ENCODE data around the gene EAF1.
"Not testable (repeated sequence)": the region's sequence is repeated elsewhere in the genome, so short reads cannot be mapped to it uniquely, and the experiment has no call there.

EAF1 gene

DNA sequence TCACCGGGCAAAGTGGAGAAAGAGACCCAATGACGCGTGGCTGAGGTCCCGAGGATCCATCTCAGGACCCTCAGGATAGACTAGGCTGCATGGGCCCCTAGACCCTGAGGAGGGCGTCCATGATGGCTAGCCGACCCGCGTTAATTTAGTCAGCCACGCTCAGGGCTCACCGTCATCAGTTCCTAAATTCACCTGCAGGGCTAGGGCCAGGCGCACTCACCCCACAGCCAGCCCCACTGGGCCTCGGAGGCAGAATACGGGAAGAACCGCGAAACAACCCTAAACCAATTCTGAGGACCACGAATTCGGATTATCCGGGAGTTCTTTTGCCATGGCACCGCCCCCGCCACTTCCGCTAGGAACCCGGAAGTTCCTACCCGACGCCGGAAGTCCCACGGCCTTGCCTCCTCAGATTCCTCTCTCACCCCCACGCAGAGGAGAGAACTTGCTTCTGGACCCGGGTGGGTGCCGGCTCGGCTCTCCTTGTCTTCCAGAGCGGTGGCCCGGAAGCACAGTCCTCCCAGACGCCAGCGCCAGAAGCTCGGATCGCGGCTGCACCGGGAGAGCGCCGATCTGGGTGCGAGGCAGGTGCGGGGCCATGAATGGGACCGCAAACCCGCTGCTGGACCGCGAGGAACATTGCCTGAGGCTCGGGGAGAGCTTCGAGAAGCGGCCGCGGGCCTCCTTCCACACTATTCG is at the start of gene EAF1, which contains the start of gene METTL6:
Gene EAF1, plus strand, starts transcription at position 417 of the 699 bp plus-strand sequence. Its CDS starts 182 bp downstream, at position 599.
Gene METTL6, minus strand, starts transcription at position 363 of the 699 bp plus-strand sequence. CDS start 1,033 bp downstream, outside the sequence.
- Histone ChIP-seq H3K27me3 (ENCODE audit: control insufficient read depth, insufficient read depth, low read length) (no peaks in the 10 kb centered on the region), H3K9ac (ENCODE audit: low read depth, low read length) (peak within 1 kb of the TSS; percentile 98), H3K4me1 (ENCODE audit: control insufficient read depth, insufficient read depth, low read length) (no peaks in the 10 kb centered on the region), H3K36me3 (ENCODE audit: control insufficient read depth, insufficient read depth, low read length) (no peaks in the 10 kb centered on the region), H3K9me3 (ENCODE audit: control insufficient read depth, insufficient read depth, low read length) (no peaks in the 10 kb centered on the region), H3K4me3 (ENCODE audit: low read depth, low read length) (peak within 1 kb of the TSS; percentile 95)

DNA sequence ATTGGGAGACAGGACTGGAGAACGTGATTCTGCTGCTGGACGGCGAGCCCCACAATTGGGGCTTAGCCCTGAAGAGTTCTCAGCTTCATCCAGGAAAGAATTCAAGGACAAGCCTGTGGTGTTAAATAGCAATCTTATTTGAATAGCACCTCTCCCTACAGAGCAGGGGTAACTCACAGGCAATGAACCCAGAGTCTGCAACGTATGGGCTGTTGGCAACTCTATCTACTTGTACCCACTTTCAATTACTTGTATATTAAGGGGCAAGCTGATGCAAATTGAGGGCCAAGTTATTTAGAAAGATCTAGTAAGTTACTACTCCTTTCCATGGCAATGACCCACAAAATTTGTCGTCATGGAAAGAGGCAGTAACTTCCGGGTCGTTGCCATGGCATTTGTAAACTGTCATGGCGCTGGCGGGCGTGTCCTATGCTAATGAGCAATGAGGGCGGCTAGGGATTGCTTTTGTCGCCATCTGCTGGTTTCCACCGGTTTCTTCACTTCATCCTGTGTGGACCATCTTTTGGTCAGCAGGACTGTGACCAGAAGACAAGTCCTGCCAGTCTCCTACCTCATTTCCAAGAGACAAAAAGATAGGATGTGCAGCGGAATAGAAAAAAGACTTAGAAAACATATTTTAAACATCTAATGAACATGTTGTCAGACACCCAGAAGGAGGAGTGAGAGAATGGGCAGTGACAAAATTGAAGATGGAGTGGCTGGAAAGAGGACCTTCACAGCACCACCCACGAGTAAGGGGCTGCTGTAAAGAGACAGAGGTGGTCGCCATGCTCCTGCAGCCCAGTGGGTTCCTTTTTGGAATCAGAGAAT is 49.2 kb upstream of the EAF1 start:
- H3K27me3 ChIP-seq (ENCODE audit: control insufficient read depth, insufficient read depth, low read length) = no peaks in the 10 kb centered on the region
- no peaks in the 10 kb centered on the region for H3K4me1 ChIP-seq (ENCODE audit: control insufficient read depth, insufficient read depth, low read length)
- H3K9me3 ChIP-seq (ENCODE audit: control insufficient read depth, insufficient read depth, low read length) = no peaks in the 10 kb centered on the region
- no peak overlapping the region for H3K9ac ChIP-seq (ENCODE audit: low read depth, low read length)
- peak overlapping the region; percentile 9 for H3K4me3 ChIP-seq (ENCODE audit: low read depth, low read length)
- no peaks in the 10 kb centered on the region for H3K36me3 ChIP-seq (ENCODE audit: control insufficient read depth, insufficient read depth, low read length)

DNA sequence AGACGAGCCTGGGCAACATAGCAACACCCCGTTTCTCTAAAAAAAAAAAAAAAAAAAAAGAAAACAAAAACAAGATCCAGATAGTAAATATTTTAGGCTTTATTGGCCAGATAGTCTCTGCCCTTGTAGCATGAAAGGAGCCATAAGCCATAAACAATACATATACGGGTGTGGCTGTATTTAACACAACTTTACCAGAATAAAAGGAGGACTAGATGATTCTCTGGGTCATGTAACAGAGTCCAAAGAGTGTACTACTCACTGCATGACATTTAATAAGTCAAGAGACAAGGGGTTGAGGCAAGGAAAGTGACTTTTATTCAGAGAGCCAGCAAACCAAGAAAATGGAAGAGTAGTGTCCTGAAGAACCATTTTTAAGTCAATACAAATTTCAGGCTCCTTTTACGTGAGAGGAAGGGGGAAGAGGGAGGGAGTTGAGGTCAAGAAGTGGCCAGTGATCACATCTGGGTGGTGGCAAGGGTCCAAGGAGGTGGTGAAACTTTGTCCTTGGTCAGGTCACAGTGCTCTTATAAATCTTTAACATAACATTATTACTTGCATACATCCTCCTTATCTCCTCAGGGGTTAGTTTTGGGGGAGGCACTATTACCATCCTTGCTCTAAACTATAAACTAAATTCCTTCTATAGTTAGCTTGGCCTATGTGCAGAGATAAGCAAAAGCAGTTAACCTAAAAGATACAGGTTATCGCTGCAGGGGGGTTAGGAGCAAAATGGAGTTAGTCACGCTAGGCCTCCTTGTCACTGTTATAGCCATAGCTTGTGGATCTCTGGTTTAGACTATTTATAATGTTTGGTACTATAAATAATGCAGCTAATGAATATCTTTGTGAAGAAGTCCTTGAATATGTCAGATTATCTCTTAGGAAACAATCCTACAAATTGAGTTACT is 46.2 kb upstream of the EAF1 start:
- Histone ChIP-seq H3K4me1 (ENCODE audit: control insufficient read depth, insufficient read depth, low read length) (no peaks in the 10 kb centered on the region), H3K9me3 (ENCODE audit: control insufficient read depth, insufficient read depth, low read length) (peaks cover 2% of the 10 kb centered on the region), H3K27me3 (ENCODE audit: control insufficient read depth, insufficient read depth, low read length) (no peaks in the 10 kb centered on the region), H3K4me3 (ENCODE audit: low read depth, low read length) (no peak overlapping the region), H3K9ac (ENCODE audit: low read depth, low read length) (no peak overlapping the region), H3K36me3 (ENCODE audit: control insufficient read depth, insufficient read depth, low read length) (no peaks in the 10 kb centered on the region)

GRCh38 chr3:15382405-15382923 is 44.9 kb upstream of the EAF1 start:
- peaks cover 3% of the 10 kb centered on the region for H3K9me3 ChIP-seq (ENCODE audit: control insufficient read depth, insufficient read depth, low read length)
- H3K27me3 ChIP-seq (ENCODE audit: control insufficient read depth, insufficient read depth, low read length) = no peaks in the 10 kb centered on the region
- no peaks in the 10 kb centered on the region for H3K36me3 ChIP-seq (ENCODE audit: control insufficient read depth, insufficient read depth, low read length)
- H3K9ac ChIP-seq (ENCODE audit: low read depth, low read length) = no peak overlapping the region
- H3K4me1 ChIP-seq (ENCODE audit: control insufficient read depth, insufficient read depth, low read length) = no peaks in the 10 kb centered on the region
- H3K4me3 ChIP-seq (ENCODE audit: low read depth, low read length) = no peak overlapping the region

- Histone ChIP-seq H3K9me3 (ENCODE audit: control insufficient read depth, insufficient read depth, low read length) (peaks cover 3% of the 10 kb centered on the region), H3K4me1 (ENCODE audit: control insufficient read depth, insufficient read depth, low read length) (no peaks in the 10 kb centered on the region), H3K27me3 (ENCODE audit: control insufficient read depth, insufficient read depth, low read length) (no peaks in the 10 kb centered on the region), H3K9ac (ENCODE audit: low read depth, low read length) (no peak overlapping the region), H3K36me3 (ENCODE audit: control insufficient read depth, insufficient read depth, low read length) (no peaks in the 10 kb centered on the region), H3K4me3 (ENCODE audit: low read depth, low read length) (no peak overlapping the region)
These were observed 42.7 kb upstream of the EAF1 start for GRCh38 chr3:15384510-15385237.

DNA sequence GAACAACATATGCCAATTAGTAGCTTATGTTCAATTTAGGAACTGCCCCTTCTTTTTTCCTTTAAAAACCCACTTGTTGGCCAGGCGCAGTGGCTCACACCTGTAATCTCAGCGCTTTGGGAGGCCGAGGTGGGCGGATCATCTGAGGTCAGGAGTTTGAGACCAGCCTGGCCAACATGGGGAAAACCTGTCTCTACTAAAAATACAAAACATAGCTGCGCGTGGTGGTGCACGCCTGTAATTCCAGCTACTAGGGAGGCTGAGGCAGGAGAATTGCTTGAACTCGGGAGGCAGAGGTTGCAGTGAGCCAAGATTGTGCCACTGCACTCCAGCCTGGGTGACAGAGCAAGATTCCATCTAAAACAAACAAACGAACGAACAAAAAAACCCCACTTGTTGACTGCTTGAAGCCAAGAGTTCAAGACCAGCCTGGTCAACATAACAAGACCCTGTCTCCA is 42.1 kb upstream of the EAF1 start:
- not testable (repeated sequence) for H3K27me3 ChIP-seq (ENCODE audit: control insufficient read depth, insufficient read depth, low read length); H3K4me1 ChIP-seq (ENCODE audit: control insufficient read depth, insufficient read depth, low read length); H3K4me3 ChIP-seq (ENCODE audit: low read depth, low read length); H3K9me3 ChIP-seq (ENCODE audit: control insufficient read depth, insufficient read depth, low read length); H3K9ac ChIP-seq (ENCODE audit: low read depth, low read length); H3K36me3 ChIP-seq (ENCODE audit: control insufficient read depth, insufficient read depth, low read length)

- Histone ChIP-seq H3K4me3 (ENCODE audit: low read depth, low read length) (no peak overlapping the region), H3K36me3 (ENCODE audit: control insufficient read depth, insufficient read depth, low read length) (no peaks in the 10 kb centered on the region), H3K9me3 (ENCODE audit: control insufficient read depth, insufficient read depth, low read length) (peaks cover 3% of the 10 kb centered on the region), H3K27me3 (ENCODE audit: control insufficient read depth, insufficient read depth, low read length) (no peaks in the 10 kb centered on the region), H3K4me1 (ENCODE audit: control insufficient read depth, insufficient read depth, low read length) (no peaks in the 10 kb centered on the region), H3K9ac (ENCODE audit: low read depth, low read length) (no peak overlapping the region)
These were observed 41.3 kb upstream of the EAF1 start for GRCh38 chr3:15385901-15386653.

GRCh38 chr3:15386654-15386955 is 40.8 kb upstream of the EAF1 start:
- not testable (repeated sequence) for H3K4me1 ChIP-seq (ENCODE audit: control insufficient read depth, insufficient read depth, low read length); H3K9me3 ChIP-seq (ENCODE audit: control insufficient read depth, insufficient read depth, low read length); H3K9ac ChIP-seq (ENCODE audit: low read depth, low read length); H3K36me3 ChIP-seq (ENCODE audit: control insufficient read depth, insufficient read depth, low read length); H3K4me3 ChIP-seq (ENCODE audit: low read depth, low read length); H3K27me3 ChIP-seq (ENCODE audit: control insufficient read depth, insufficient read depth, low read length)

DNA sequence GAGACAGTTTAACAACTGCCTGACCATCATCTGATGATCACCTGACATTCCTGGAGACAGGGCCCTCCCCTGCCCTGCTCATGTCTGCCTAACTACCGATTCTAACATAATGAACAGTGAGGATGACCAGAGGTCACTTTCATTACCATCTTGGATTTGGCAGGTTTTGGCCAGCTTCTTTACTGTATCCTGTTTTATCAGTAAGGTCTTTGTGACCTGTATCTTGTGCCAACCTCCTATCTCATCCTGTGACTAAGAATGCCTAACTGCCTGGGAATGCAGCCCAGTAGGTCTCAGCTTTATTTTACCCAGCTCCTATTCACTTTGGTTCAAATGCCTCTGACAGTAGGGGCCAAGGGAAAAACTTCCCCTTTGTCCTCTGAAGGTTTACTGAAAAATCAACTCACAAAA is 40.2 kb upstream of the EAF1 start:
- Histone ChIP-seq H3K36me3 (ENCODE audit: control insufficient read depth, insufficient read depth, low read length) (no peaks in the 10 kb centered on the region), H3K4me1 (ENCODE audit: control insufficient read depth, insufficient read depth, low read length) (no peaks in the 10 kb centered on the region), H3K9me3 (ENCODE audit: control insufficient read depth, insufficient read depth, low read length) (peaks cover 3% of the 10 kb centered on the region), H3K4me3 (ENCODE audit: low read depth, low read length) (no peak overlapping the region), H3K27me3 (ENCODE audit: control insufficient read depth, insufficient read depth, low read length) (no peaks in the 10 kb centered on the region), H3K9ac (ENCODE audit: low read depth, low read length) (no peak overlapping the region)

DNA sequence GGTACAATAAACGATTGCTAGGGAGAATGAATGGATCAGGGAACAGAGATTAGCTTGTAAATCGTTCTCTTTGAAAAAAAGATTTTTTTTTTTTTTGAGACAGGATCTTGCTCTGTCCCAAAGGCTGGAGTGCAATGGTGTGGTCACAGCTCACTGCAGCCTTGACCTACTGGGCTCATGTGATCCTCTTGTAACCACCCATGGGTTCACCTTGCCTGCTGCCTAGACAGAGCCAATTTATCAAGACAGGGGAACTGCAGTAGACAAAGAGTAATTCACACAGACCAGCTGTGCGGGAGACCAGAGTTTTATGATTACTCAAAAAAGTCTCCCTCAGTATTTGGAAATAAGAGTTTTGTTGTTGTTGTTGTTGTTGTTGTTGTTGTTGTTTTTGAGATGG is 39.7 kb upstream of the EAF1 start:
- H3K27me3 ChIP-seq (ENCODE audit: control insufficient read depth, insufficient read depth, low read length) = no peaks in the 10 kb centered on the region
- H3K4me3 ChIP-seq (ENCODE audit: low read depth, low read length) = no peak overlapping the region
- H3K4me1 ChIP-seq (ENCODE audit: control insufficient read depth, insufficient read depth, low read length) = no peaks in the 10 kb centered on the region
- H3K9ac ChIP-seq (ENCODE audit: low read depth, low read length) = no peak overlapping the region
- peaks cover 3% of the 10 kb centered on the region for H3K9me3 ChIP-seq (ENCODE audit: control insufficient read depth, insufficient read depth, low read length)
- H3K36me3 ChIP-seq (ENCODE audit: control insufficient read depth, insufficient read depth, low read length) = no peaks in the 10 kb centered on the region

All from iPS-15b (cell line).